CD4-positive, alpha-beta memory T cell (primary cell): Measurements from ENCODE around the gene FOXN3. TPM values are rescaled to one million over a fixed set of nuclear protein-coding genes. Genes with fewer than 3 reads are reported as not detected.

Source experiments
- CTCF ChIA-PET: fragments of 350-600 bp; sonication (Branson Sonifier 250); formaldehyde crosslinking; loops from one replicate; lab custom pipeline; 2021; ENCODE audit warnings: inconsistent platforms; ENCODE audit not compliant: partially characterized antibody; lab: Charles Lee
- POLR2A ChIA-PET: fragments of 350-600 bp; sonication (Branson Sonifier 250); formaldehyde crosslinking; loops from one replicate; lab custom pipeline; 2021; ENCODE audit not compliant: partially characterized antibody; lab: Charles Lee
- DNase-seq, 5 donors: peaks; one replicate each; pipeline versions ENCODE4 v3.0.0 to v3.0.0-alpha.2; 2020 to 2022; ENCODE audit warnings: mixed read lengths in 1 of 5
- H3K27ac ChIP-seq: one replicate; pipeline ENCODE4 v1.7.0; 2013; ENCODE audit warnings: low read depth, low read length
- H3K27me3 ChIP-seq: 2 replicates; pipeline ENCODE4 v1.7.0; 2013; ENCODE audit warnings: mild to moderate bottlenecking, low read length, moderate library complexity; ENCODE audit not compliant: insufficient read depth
- H3K36me3 ChIP-seq: 2 replicates; pipeline ENCODE4 v1.7.0; 2013; ENCODE audit warnings: mild to moderate bottlenecking, low read length, moderate library complexity; ENCODE audit not compliant: insufficient read depth
- H3K4me1 ChIP-seq: 2 replicates; pipeline ENCODE4 v1.7.0; 2013; ENCODE audit warnings: mild to moderate bottlenecking, low read length, moderate library complexity; ENCODE audit not compliant: insufficient read depth
- H3K4me3 ChIP-seq, 2 donors: one replicate each; pipeline ENCODE4 v1.7.0; 2013; ENCODE audit warnings: low read length in 2 of 2, mild to moderate bottlenecking in 1 of 2
- H3K9me3 ChIP-seq, 2 donors: one replicate each; pipeline ENCODE4 v1.7.0; 2013; ENCODE audit warnings: low read length in 2 of 2, control low read depth in 1 of 2; ENCODE audit not compliant: control insufficient read depth in 1 of 2
- H3K27ac Mint-ChIP-seq, 7 donors: one replicate each; pipeline ENCODE4 v1.8.0; 2020 to 2021; ENCODE audit warnings: mixed read lengths in 7 of 7, mild to moderate bottlenecking in 6 of 7, inconsistent platforms in 3 of 7, moderate library complexity in 3 of 7
- H3K27me3 Mint-ChIP-seq, 2 donors: one replicate each; pipeline ENCODE4 v1.8.0; 2020 to 2021; ENCODE audit warnings: mixed read lengths in 2 of 2
- H3K36me3 Mint-ChIP-seq, 2 donors: one replicate each; pipeline ENCODE4 v1.8.0; 2020 to 2021; ENCODE audit warnings: mixed read lengths in 2 of 2, inconsistent platforms in 1 of 2, mild to moderate bottlenecking in 1 of 2
- H3K4me1 Mint-ChIP-seq, 4 donors: one replicate each; pipeline ENCODE4 v1.8.0; 2020 to 2021; ENCODE audit warnings: mixed read lengths in 4 of 4, mild to moderate bottlenecking in 1 of 4
- H3K4me3 Mint-ChIP-seq, 8 donors: one replicate each; pipeline ENCODE4 v1.8.0; 2020 to 2021; ENCODE audit warnings: mixed read lengths in 8 of 8, mild to moderate bottlenecking in 7 of 8, moderate library complexity in 6 of 8, inconsistent platforms in 3 of 8
- H3K9me3 Mint-ChIP-seq, 8 donors: one replicate each; pipeline ENCODE4 v1.8.0; 2020 to 2021; ENCODE audit warnings: mixed read lengths in 8 of 8, mild to moderate bottlenecking in 5 of 8, inconsistent platforms in 3 of 8, moderate library complexity in 1 of 8
- intact Hi-C: fragments of 100-400 bp; cut with micrococcal nuclease; formaldehyde crosslinking; loops from one replicate; pipeline ENCODE4 v1.15.1; 2023
- polyA plus RNA-seq, 2 donors: library from polyadenylated mRNA; unstranded; fragments of 300-500 nt; fragmentation: Illumina TruSeq; gene quantifications; one replicate each; pipeline ENCODE4 v1.2.3, GENCODE V29; 2021
- total RNA-seq, 2 experiments: library from RNA; stranded (reverse); gene quantifications; one replicate each; pipeline ENCODE4 v1.2.3, GENCODE V29; 2021

Gene FOXN3
- total and polyA plus RNA-seq, 4 experiments from 2014 or later, result 92.6 to 111 (median 106) TPM

DNA sequence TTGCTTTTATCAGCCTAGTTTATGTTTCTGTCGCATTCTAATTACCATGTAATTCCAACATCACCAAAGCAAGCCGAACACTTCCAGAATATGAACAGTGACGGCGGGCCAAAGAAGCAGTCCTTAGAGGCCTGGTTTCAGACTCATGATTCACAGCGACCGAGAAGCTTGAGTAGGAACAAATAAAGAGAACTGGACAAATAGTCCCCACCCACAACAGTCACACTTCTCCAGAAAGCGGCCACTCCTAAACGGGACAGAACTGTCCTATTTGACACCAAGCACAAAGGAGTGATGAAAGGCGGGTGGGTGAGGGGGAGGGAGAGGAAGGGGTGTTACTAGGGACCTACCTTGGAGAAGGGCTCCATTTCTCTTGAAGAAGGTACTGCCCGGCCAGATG, 136.4 kb downstream of the FOXN3 start:
- Mint-ChIP-seq H3K27me3 (no peaks in the 10 kb centered on the region), H3K27ac (no peak overlapping the region), H3K9me3 (no peaks in the 10 kb centered on the region), H3K4me1 (peaks cover 40 to 83% (median 59%) of the 10 kb centered on the region in 4 donors), H3K36me3 (peaks cover 32 to 40% of the 10 kb centered on the region in 2 donors), H3K4me3 (no peak overlapping the region)
- H3K9me3 ChIP-seq, result no peaks in the 10 kb centered on the region
- intact Hi-C loops, result no loop called here
- H3K27me3 ChIP-seq, result no peaks in the 10 kb centered on the region
- H3K27ac ChIP-seq, result no peak overlapping the region
- no peak for DNase-seq
- H3K36me3 ChIP-seq, result peaks cover 4% of the 10 kb centered on the region
- ChIA-PET POLR2A (no interaction called here), CTCF (no interaction called here)
- peaks cover 38% of the 10 kb centered on the region for H3K4me1 ChIP-seq
- no peak overlapping the region for H3K4me3 ChIP-seq

DNA sequence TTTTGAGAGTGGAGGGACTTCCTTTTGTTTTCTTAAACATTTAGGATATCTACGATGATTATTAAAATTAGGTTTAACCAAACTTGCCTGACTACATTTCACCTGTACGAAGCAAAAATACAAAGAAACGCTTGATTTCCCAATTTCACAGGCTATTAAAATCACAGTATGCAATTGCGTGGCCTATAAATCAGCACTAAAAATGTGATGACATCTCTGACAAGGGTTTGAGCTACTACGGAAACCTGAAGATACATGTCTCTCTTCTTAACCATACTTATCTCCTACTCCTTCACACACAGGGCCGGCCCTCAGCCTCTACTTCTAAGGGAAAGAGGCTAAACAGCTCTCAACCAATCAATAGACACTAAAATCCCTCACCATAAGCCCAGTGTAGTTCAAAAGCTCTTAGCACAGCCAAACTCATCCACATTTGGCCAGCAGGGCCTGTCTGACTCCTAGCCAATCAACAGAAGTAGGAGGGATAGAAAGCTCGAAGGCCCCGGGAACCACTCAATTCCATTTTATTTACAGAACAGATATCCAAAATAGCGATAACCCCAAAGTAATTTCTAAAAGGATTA, 137.3 kb downstream of the FOXN3 start:
- Histone ChIP-seq H3K27me3 (no peaks in the 10 kb centered on the region), H3K4me1 (peaks cover 38% of the 10 kb centered on the region), H3K27ac (no peak overlapping the region), H3K36me3 (peaks cover 4% of the 10 kb centered on the region), H3K9me3 (no peaks in the 10 kb centered on the region), H3K4me3 (no peak overlapping the region)
- H3K27ac Mint-ChIP-seq, result peak overlapping the region in 1 of 7 donors; percentile 14
- peaks cover 39 to 43% of the 10 kb centered on the region in 2 donors for H3K36me3 Mint-ChIP-seq
- H3K4me1 Mint-ChIP-seq, result peaks cover 41 to 84% (median 64%) of the 10 kb centered on the region in 4 donors
- POLR2A ChIA-PET, result no interaction called here
- no peak overlapping the region for H3K4me3 Mint-ChIP-seq
- DNase-seq, result no peak
- intact Hi-C loops, result no loop called here
- CTCF ChIA-PET, result interaction anchor here (1.1 kb wide), 1 partner anchor 9 kb away, joined by 3 read pairs; no protein-coding TSS in a partner anchor
- H3K9me3 Mint-ChIP-seq, result no peaks in the 10 kb centered on the region
- no peaks in the 10 kb centered on the region for H3K27me3 Mint-ChIP-seq

DNA sequence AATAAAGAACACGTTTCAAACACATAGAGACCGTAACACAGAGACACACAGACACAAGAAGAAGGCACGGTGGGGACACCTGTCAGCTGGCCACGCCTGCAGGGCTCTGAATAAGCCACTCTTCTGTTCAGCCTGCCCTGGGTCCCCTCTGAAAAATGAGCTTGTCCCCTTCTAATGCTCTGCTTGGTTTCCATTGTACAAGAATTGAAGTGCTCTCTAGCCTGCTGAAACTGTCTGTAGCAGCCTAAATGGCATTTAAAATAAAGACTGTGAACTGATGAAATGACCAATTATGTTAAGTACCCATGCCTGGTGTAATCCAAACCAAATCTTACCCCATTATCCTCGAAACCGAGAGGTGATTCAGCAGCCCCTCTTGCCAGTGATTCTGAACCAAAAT, 139.8 kb downstream of the FOXN3 start:
- ChIA-PET CTCF (interaction anchor here (0.5 kb wide), 1 partner anchor 231 kb away, joined by 3 read pairs; no protein-coding TSS in a partner anchor), POLR2A (no interaction called here)
- H3K9me3 Mint-ChIP-seq, result no peaks in the 10 kb centered on the region
- no peaks in the 10 kb centered on the region for H3K27me3 Mint-ChIP-seq
- peaks cover 41 to 85% (median 66%) of the 10 kb centered on the region in 4 donors for H3K4me1 Mint-ChIP-seq
- H3K27ac ChIP-seq, result no peak overlapping the region
- no peak for DNase-seq
- H3K36me3 ChIP-seq, result peaks cover 4% of the 10 kb centered on the region
- H3K27me3 ChIP-seq, result no peaks in the 10 kb centered on the region
- H3K36me3 Mint-ChIP-seq, result peaks cover 43 to 45% of the 10 kb centered on the region in 2 donors
- H3K4me1 ChIP-seq, result peaks cover 24% of the 10 kb centered on the region
- H3K27ac Mint-ChIP-seq, result peak overlapping the region in 2 of 7 donors; percentile 43 to 48
- H3K9me3 ChIP-seq, result no peaks in the 10 kb centered on the region
- H3K4me3 Mint-ChIP-seq, result no peak overlapping the region
- no peak overlapping the region for H3K4me3 ChIP-seq
- intact Hi-C loops, result no loop called here

DNA sequence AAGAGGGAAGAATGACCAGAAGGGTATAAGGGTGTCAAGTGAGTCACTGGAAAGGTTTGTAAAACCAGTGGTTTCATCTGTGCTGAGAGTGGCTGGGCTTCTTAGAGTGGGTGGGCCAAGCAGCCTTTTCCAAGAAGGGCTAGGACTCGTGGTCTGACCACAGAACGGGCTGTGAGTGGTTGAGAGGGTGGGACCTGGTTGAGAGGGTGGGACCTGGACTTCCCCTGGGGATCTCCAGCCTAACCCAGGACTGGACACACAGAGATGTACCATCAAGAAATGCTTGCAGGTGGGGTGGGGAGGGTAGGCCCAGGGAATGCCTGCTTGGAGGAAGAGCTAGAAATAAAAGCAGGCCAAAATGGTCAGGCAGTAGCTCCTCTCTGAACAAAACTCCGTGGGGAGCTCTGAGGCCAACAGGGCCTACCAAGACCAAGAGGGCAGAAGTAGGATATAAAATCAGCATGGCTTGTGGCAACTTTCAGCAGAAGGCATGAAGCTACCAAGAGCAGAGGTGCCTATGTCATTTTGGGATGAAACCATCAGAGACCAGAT, 140.5 kb downstream of the FOXN3 start:
- Histone ChIP-seq H3K27me3 (no peaks in the 10 kb centered on the region), H3K9me3 (no peaks in the 10 kb centered on the region), H3K4me1 (peaks cover 24% of the 10 kb centered on the region), H3K27ac (no peak overlapping the region), H3K4me3 (no peak overlapping the region), H3K36me3 (peaks cover 4% of the 10 kb centered on the region)
- intact Hi-C loops, result no loop called here
- ChIA-PET CTCF (interaction anchor here (0.5 kb wide), 1 partner anchor 231 kb away, joined by 3 read pairs; no protein-coding TSS in a partner anchor), POLR2A (no interaction called here)
- peak overlapping the region in 5 of 7 donors; percentile 8 to 82 (median 60) for H3K27ac Mint-ChIP-seq
- peaks cover 42 to 44% of the 10 kb centered on the region in 2 donors for H3K36me3 Mint-ChIP-seq
- H3K4me3 Mint-ChIP-seq, result peak overlapping the region in 5 of 8 donors; percentile 2 to 49 (median 13)
- H3K27me3 Mint-ChIP-seq, result no peaks in the 10 kb centered on the region
- no peaks in the 10 kb centered on the region for H3K9me3 Mint-ChIP-seq
- DNase-seq, result peak in 1 of 5 donors; percentile 3
- peaks cover 44 to 79% (median 63%) of the 10 kb centered on the region in 4 donors for H3K4me1 Mint-ChIP-seq

DNA sequence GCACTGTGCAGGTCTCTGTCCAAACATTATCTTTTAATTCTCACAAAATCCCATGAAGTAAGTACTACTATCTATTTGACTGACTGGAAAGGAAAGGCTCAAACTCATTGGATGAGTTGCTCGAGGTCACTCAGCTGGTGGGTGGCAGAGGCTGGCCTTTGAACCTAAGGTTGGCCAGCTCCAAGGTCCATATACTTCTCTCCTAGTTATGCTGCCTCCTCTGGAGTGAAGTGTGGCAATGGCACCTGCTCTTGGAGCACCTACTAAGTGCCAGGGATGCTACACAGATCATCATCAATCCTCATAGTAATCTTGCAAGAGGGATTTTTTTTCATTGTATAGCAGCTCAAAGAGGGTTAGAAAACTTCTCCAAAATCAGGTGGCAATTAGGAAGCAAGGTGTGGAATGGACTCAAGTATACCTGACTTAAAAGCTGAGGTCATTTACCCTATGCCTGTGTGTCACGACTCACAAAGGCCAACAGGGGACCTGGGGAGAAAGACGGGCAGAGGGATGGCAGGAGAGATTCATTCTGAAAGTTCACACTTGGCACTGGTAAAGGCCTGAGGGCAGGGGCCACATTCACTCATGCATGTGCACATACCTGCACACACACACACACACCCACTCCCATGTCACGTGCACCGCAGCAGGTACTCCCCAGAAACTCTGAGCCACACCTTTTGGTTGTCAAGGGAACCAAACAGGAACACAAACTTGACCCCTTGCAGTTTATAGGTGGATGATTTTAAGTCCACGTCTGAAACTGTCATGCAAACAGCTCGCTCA, 146.4 kb downstream of the FOXN3 start:
- ChIA-PET CTCF (interaction anchor here (0.7 to 1.1 kb wide), 2 partner anchors 9 to 12 kb away, joined by 3 read pairs; no protein-coding TSS in a partner anchor), POLR2A (no interaction called here)
- no peaks in the 10 kb centered on the region for H3K36me3 ChIP-seq
- no peaks in the 10 kb centered on the region for H3K4me1 ChIP-seq
- intact Hi-C loops, result no loop called here
- H3K4me3 ChIP-seq, result no peak overlapping the region
- Mint-ChIP-seq H3K4me1 (peaks cover 48 to 76% (median 64%) of the 10 kb centered on the region in 4 donors), H3K4me3 (no peak overlapping the region), H3K27ac (peak overlapping the region in 2 of 7 donors; percentile 30 to 81), H3K9me3 (peaks cover 0 to 2% (median 0%) of the 10 kb centered on the region in 8 donors), H3K27me3 (no peaks in the 10 kb centered on the region), H3K36me3 (peaks cover 23 to 25% of the 10 kb centered on the region in 2 donors)
- no peaks in the 10 kb centered on the region for H3K27me3 ChIP-seq
- DNase-seq, result peak in 1 of 5 donors; percentile 2
- no peak overlapping the region for H3K27ac ChIP-seq
- H3K9me3 ChIP-seq, result no peaks in the 10 kb centered on the region

DNA sequence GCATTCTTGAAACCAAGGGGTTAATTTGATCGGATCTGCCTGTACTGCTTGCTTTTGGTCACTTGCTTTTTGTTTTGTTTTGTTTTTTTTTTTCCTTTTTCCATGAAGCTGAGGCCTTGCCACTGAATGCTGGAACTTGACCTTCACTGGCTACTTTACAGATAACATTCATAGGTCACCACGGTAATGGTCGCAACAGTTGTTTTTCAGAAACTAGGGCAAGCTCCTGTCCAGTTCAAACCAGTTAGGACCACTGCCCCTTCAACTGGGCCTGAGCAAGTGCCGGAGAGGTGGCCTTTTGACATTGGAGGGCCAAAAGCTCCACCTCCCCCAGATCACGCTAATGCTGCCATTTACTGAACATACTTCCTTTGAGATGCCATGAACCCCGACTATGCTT, 147.6 kb downstream of the FOXN3 start:
- ChIA-PET CTCF (interaction anchor here (1.1 kb wide), 1 partner anchor 13 kb away, joined by 3 read pairs; no protein-coding TSS in a partner anchor), POLR2A (no interaction called here)
- Mint-ChIP-seq H3K27ac (no peak overlapping the region), H3K4me1 (peaks cover 45 to 72% (median 57%) of the 10 kb centered on the region in 4 donors), H3K9me3 (peaks cover 0 to 2% (median 0%) of the 10 kb centered on the region in 8 donors), H3K36me3 (peaks cover 16 to 20% of the 10 kb centered on the region in 2 donors), H3K4me3 (no peak overlapping the region), H3K27me3 (no peaks in the 10 kb centered on the region)
- intact Hi-C loops, result no loop called here
- Histone ChIP-seq H3K27ac (no peak overlapping the region), H3K4me3 (no peak overlapping the region), H3K27me3 (no peaks in the 10 kb centered on the region), H3K4me1 (no peaks in the 10 kb centered on the region), H3K36me3 (no peaks in the 10 kb centered on the region), H3K9me3 (no peaks in the 10 kb centered on the region)
- DNase-seq, result no peak

DNA sequence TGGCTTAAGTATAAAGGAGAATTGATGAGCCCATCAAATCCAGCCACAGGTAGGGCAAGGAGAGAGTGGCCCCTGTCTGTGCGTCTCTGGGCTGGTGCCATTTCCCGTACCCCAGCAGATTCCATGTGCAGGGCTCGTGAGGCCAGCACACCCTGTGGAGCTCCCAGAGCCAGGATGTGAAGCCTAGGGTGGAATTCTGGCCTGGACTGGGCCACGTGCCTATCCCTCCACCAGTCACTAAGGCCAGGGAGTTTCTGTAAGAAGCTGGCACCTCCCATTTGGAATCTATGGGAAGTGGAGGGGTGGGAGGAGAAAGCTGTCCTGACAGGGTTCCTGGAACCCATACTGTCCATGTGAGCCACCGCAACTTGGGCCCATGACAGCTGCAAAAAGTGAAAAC, 148.5 kb downstream of the FOXN3 start:
- Mint-ChIP-seq H3K27me3 (no peaks in the 10 kb centered on the region), H3K4me1 (peaks cover 44 to 68% (median 52%) of the 10 kb centered on the region in 4 donors), H3K4me3 (no peak overlapping the region), H3K36me3 (peaks cover 16 to 19% of the 10 kb centered on the region in 2 donors), H3K27ac (no peak overlapping the region), H3K9me3 (peaks cover 0 to 2% (median 0%) of the 10 kb centered on the region in 8 donors)
- ChIA-PET POLR2A (no interaction called here), CTCF (no interaction called here)
- Histone ChIP-seq H3K4me1 (no peaks in the 10 kb centered on the region), H3K36me3 (no peaks in the 10 kb centered on the region), H3K9me3 (no peaks in the 10 kb centered on the region), H3K27ac (no peak overlapping the region), H3K4me3 (no peak overlapping the region), H3K27me3 (no peaks in the 10 kb centered on the region)
- no peak for DNase-seq
- intact Hi-C loops, result no loop called here
